ENCODE results near the gene UBE4A. TPM values are rescaled to one million over a fixed set of nuclear protein-coding genes. Genes with fewer than 3 reads are reported as not detected.

Gene UBE4A
- polyA plus RNA-seq, 1 donor (not counting 4 experiments of a cell fraction or from before 2014, with no cell fraction given) = 19.5 TPM

DNA sequence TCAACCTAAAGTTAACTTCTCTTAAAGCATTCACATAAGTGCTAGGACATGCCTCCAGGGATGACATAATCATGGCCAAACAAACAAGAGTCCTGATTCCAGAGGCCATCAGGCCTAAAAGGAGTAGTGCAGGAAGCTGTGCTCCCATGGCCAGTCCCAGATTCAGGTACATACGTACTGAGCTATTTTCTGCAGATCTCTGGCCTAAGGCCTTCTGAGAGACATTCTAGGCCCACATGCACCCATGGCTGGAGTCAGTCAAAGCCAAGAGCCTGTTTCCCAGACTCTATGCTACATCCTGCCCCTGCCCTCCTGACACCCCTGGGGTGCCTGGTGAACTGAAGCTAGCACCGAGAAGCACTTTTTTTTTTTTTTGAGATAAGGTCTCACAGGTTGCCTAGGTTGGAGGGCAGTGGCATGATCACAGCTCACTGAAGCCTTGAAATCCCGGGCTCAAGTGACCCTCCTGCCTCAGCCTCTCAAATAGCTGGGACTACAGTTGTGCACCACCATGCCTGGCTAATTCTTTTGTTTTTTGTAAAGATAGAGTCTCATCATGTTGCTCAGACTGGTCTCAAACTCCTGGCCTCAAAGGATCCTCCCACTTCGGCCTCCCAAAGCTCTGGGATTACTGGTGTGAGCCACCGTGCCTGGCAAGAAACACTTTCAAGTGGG, 17.4 kb upstream of the UBE4A start:
- dilution Hi-C loops (cut with MboI; ENCODE audit: extremely low pct_ligation_motif_present, low sequenced_read_pairs) = no loop called here
- no peaks in the 10 kb centered on the region for H3K9me1 ChIP-seq (ENCODE audit: control insufficient read depth, extremely low read depth, insufficient read depth, low read length)
- H2AFZ ChIP-seq (ENCODE audit: control insufficient read depth, low read length) = no peak overlapping the region
- no peaks in the 10 kb centered on the region for H3K9me3 ChIP-seq (ENCODE audit: control insufficient read depth, low read depth, low read length)
- no peaks in the 10 kb centered on the region for H3K79me2 ChIP-seq (ENCODE audit: control insufficient read depth, insufficient read depth, low read length)
- H3K36me3 ChIP-seq (ENCODE audit: control insufficient read depth in 2 of 2, extremely low read depth in 1 of 2, insufficient read depth in 2 of 2, low read length in 2 of 2) = no peaks in the 10 kb centered on the region
- no peak overlapping the region for H3K9ac ChIP-seq (ENCODE audit: control insufficient read depth, extremely low read depth, insufficient read depth, low read length)
- DNase-seq (ENCODE audit: low read depth, low spot score) (no peak), FAIRE-seq (no peak)
- peaks cover 7% of the 10 kb centered on the region for H3K4me1 ChIP-seq (ENCODE audit: control insufficient read depth, extremely low read depth, insufficient read depth, low read length)
- H4K20me1 ChIP-seq (ENCODE audit: control insufficient read depth, extremely low read depth, insufficient read depth, low read length) = no peaks in the 10 kb centered on the region
- no peak overlapping the region for H3K4me3 ChIP-seq (ENCODE audit: control insufficient read depth in 2 of 3, extremely low read depth in 1 of 3, insufficient read depth in 2 of 3, low read depth in 1 of 3, low read length in 3 of 3)
- peaks cover 2% of the 10 kb centered on the region for H3K27me3 ChIP-seq (ENCODE audit: control insufficient read depth, extremely low read depth, insufficient read depth, low read length)
- H3K4me2 ChIP-seq (ENCODE audit: control insufficient read depth, extremely low read depth, insufficient read depth, low read depth, low read length) = no peak overlapping the region
- H3K27ac ChIP-seq (ENCODE audit: control insufficient read depth, insufficient read depth, low read length) = no peak overlapping the region
- TF ChIP-seq, protein P1, sequence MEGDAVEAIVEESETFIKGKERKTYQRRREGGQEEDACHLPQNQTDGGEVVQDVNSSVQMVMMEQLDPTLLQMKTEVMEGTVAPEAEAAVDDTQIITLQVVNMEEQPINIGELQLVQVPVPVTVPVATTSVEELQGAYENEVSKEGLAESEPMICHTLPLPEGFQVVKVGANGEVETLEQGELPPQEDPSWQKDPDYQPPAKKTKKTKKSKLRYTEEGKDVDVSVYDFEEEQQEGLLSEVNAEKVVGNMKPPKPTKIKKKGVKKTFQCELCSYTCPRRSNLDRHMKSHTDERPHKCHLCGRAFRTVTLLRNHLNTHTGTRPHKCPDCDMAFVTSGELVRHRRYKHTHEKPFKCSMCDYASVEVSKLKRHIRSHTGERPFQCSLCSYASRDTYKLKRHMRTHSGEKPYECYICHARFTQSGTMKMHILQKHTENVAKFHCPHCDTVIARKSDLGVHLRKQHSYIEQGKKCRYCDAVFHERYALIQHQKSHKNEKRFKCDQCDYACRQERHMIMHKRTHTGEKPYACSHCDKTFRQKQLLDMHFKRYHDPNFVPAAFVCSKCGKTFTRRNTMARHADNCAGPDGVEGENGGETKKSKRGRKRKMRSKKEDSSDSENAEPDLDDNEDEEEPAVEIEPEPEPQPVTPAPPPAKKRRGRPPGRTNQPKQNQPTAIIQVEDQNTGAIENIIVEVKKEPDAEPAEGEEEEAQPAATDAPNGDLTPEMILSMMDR (optimal IDR thresholded peaks at IDR 0.05 in 1 of 3, IDR thresholded peaks at IDR 0.05 in 1 of 3, conservative IDR thresholded peaks at IDR 0.05 in 1 of 3; ENCODE audit: extremely low read depth in 1 of 3, insufficient read depth in 2 of 3, low read length in 3 of 3) = no peak
- no peak for TF ChIP-seq EZH2 (IDR thresholded peaks at IDR 0.05; ENCODE audit: low read length)

DNA sequence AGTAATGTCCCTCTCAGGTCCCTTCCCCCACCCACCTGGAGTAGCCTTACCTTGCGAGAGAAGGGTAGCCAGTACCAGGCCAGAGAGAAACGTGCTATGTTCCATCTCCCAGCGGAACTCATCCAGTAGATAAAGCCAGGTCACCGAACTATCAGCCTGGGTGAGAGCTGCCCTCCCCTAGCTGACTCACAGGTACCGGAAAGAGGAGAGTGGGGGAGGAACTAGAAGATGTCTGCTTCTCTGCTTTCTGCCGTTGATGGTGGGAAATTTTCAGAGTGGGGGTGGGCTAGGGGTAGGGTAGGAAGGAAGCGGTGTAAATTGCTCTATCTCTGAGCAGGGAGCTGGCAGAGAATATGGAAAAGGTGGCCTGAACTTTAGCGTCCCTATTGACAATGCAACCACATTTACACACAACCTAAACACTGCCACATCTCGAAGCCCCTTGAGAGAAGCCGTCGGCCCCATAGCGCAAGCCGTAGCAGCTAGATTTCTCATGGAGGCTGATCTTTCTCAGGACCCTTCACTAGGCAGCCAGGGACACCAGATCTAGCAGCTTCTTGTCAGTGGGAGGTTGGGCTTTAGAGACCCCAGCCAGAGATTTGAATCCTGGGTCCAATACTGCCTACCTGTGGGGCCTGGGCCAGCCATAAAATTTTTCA, 16.8 kb upstream of the UBE4A start, which contains the start of gene CD3D:
Gene CD3D (minus strand): TSS at position 203 of the 659 bp plus-strand sequence. CDS start 98 bp downstream, at position 105.
- Histone ChIP-seq H3K27me3 (ENCODE audit: control insufficient read depth, extremely low read depth, insufficient read depth, low read length) (peaks cover 2% of the 10 kb centered on the region), H3K36me3 (ENCODE audit: control insufficient read depth in 2 of 2, extremely low read depth in 1 of 2, insufficient read depth in 2 of 2, low read length in 2 of 2) (no peaks in the 10 kb centered on the region), H3K9ac (ENCODE audit: control insufficient read depth, extremely low read depth, insufficient read depth, low read length) (no peak within 1 kb of the TSS), H3K9me1 (ENCODE audit: control insufficient read depth, extremely low read depth, insufficient read depth, low read length) (no peaks in the 10 kb centered on the region), H3K9me3 (ENCODE audit: control insufficient read depth, low read depth, low read length) (no peaks in the 10 kb centered on the region), H4K20me1 (ENCODE audit: control insufficient read depth, extremely low read depth, insufficient read depth, low read length) (no peaks in the 10 kb centered on the region), H2AFZ (ENCODE audit: control insufficient read depth, low read length) (no peak within 1 kb of the TSS), H3K4me2 (ENCODE audit: control insufficient read depth, extremely low read depth, insufficient read depth, low read depth, low read length) (no peak within 1 kb of the TSS), H3K79me2 (ENCODE audit: control insufficient read depth, insufficient read depth, low read length) (no peaks in the 10 kb centered on the region), H3K27ac (ENCODE audit: control insufficient read depth, insufficient read depth, low read length) (no peak within 1 kb of the TSS), H3K4me3 (ENCODE audit: control insufficient read depth in 2 of 3, extremely low read depth in 1 of 3, insufficient read depth in 2 of 3, low read depth in 1 of 3, low read length in 3 of 3) (no peak within 1 kb of the TSS), H3K4me1 (ENCODE audit: control insufficient read depth, extremely low read depth, insufficient read depth, low read length) (peaks cover 7% of the 10 kb centered on the region)
- dilution Hi-C loops (cut with MboI; ENCODE audit: extremely low pct_ligation_motif_present, low sequenced_read_pairs) = no loop called here
- no peak for DNase-seq (ENCODE audit: low read depth, low spot score)
- TF ChIP-seq, protein P1 (optimal IDR thresholded peaks at IDR 0.05 in 1 of 3, IDR thresholded peaks at IDR 0.05 in 1 of 3, conservative IDR thresholded peaks at IDR 0.05 in 1 of 3; ENCODE audit: extremely low read depth in 1 of 3, insufficient read depth in 2 of 3, low read length in 3 of 3) = no peak
- no peak for TF ChIP-seq EZH2 (IDR thresholded peaks at IDR 0.05; ENCODE audit: low read length)
- FAIRE-seq = no peak

All from keratinocyte (primary cell).